DND-41 (cell line): ENCODE results near the gene FOXO3.

Experiments
- ATAC-seq: fragments of 200-7000 bp; cut with Tn5 transposase; 3 replicates; pipeline ENCODE4 v1.9.1; 2021; ENCODE audit warnings: low read depth; ENCODE audit not compliant: insufficient read depth
- DNase-seq: peaks from one replicate; pipeline ENCODE4 v3.0.0-alpha.2; 2020
- H2AFZ ChIP-seq: 2 replicates; pipeline ENCODE4 v1.6.0; 2012; ENCODE audit warnings: low read depth, low read length
- H3K27ac ChIP-seq: 2 replicates; pipeline ENCODE4 v1.5.1; 2012; ENCODE audit warnings: low read length, inconsistent platforms
- H3K27me3 ChIP-seq: fragments of 200-600 bp; sonication (generic); 2 replicates; pipeline ENCODE4 v1.6.0; 2012; ENCODE audit warnings: low read length, mild to moderate bottlenecking, inconsistent platforms; ENCODE audit not compliant: insufficient read depth, poor library complexity
- H3K36me3 ChIP-seq: 2 replicates; pipeline ENCODE4 v1.5.1; 2012; ENCODE audit warnings: low read length, inconsistent platforms; ENCODE audit not compliant: insufficient read depth
- H3K4me1 ChIP-seq: 2 replicates; pipeline ENCODE4 v1.5.1; 2012; ENCODE audit warnings: mild to moderate bottlenecking, low read length; ENCODE audit not compliant: insufficient read depth
- H3K4me2 ChIP-seq: 2 replicates; pipeline ENCODE4 v1.6.0; 2012; ENCODE audit warnings: mild to moderate bottlenecking, moderate library complexity, low read length, inconsistent platforms; ENCODE audit not compliant: insufficient read depth
- H3K4me3 ChIP-seq, 2 experiments: fragments of 200-600 bp in 1 of 2; shearing (Covaris generic) in 1 of 2; 2 replicates each; pipeline ENCODE4 v1.5.1; 2012 to 2016; ENCODE audit warnings: inconsistent platforms in 2 of 2, low read length in 2 of 2, mild to moderate bottlenecking in 2 of 2, low read depth in 1 of 2, moderate library complexity in 1 of 2
- H3K79me2 ChIP-seq: 2 replicates; pipeline ENCODE4 v1.6.0; 2012; ENCODE audit warnings: low read length, inconsistent platforms; ENCODE audit not compliant: insufficient read depth
- H3K9ac ChIP-seq: 2 replicates; pipeline ENCODE4 v1.6.0; 2012; ENCODE audit warnings: low read depth, mild to moderate bottlenecking, inconsistent platforms, low read length, moderate library complexity
- H3K9me3 ChIP-seq: 2 replicates; pipeline ENCODE4 v1.5.1; 2012; ENCODE audit warnings: low read length, moderate library complexity, mild to moderate bottlenecking, inconsistent platforms; ENCODE audit not compliant: insufficient read depth, severe bottlenecking
- H4K20me1 ChIP-seq: 2 replicates; pipeline ENCODE4 v1.6.0; 2012; ENCODE audit warnings: low read length; ENCODE audit not compliant: insufficient read depth
- EZH2 ChIP-seq: IDR thresholded peaks from 3 replicates; pipeline ENCODE4 v1.6.1; 2012; ENCODE audit warnings: borderline replicate concordance, low read depth, mild to moderate bottlenecking, moderate library complexity, low read length, inconsistent platforms; ENCODE audit not compliant: severe bottlenecking
- TF ChIP-seq, protein P1 (sequence below): IDR thresholded peaks from 2 replicates; pipeline ENCODE4 v1.5.1; 2012; ENCODE audit warnings: borderline replicate concordance, low read length, moderate library complexity, mild to moderate bottlenecking; ENCODE audit not compliant: poor library complexity, severe bottlenecking; ENCODE audit errors: extremely low read depth

The FOXO3 gene

GRCh38 chr6:108581237-108581931 lies 20.7 kb downstream of the FOXO3 start:
- ATAC-seq (peak; percentile 84), DNase-seq (peak; percentile 60)
- Histone ChIP-seq H3K9me3 (no peaks in the 10 kb centered on the region), H3K9ac (peak overlapping the region; percentile 38), H3K27ac (peak overlapping the region; percentile 73), H3K4me3 (peak overlapping the region; percentile 5 to 52; a peak in 3 of 4 replicates), H3K4me1 (peaks cover 48% of the 10 kb centered on the region), H3K79me2 (peaks cover 80% of the 10 kb centered on the region), H4K20me1 (peaks cover 27% of the 10 kb centered on the region; the same call in 1 of the 2 replicates), H3K27me3 (no peaks in the 10 kb centered on the region), H2AFZ (peak overlapping the region; percentile 20), H3K4me2 (peak overlapping the region; percentile 72), H3K36me3 (peaks cover 23% of the 10 kb centered on the region)
- TF ChIP-seq, protein P1, sequence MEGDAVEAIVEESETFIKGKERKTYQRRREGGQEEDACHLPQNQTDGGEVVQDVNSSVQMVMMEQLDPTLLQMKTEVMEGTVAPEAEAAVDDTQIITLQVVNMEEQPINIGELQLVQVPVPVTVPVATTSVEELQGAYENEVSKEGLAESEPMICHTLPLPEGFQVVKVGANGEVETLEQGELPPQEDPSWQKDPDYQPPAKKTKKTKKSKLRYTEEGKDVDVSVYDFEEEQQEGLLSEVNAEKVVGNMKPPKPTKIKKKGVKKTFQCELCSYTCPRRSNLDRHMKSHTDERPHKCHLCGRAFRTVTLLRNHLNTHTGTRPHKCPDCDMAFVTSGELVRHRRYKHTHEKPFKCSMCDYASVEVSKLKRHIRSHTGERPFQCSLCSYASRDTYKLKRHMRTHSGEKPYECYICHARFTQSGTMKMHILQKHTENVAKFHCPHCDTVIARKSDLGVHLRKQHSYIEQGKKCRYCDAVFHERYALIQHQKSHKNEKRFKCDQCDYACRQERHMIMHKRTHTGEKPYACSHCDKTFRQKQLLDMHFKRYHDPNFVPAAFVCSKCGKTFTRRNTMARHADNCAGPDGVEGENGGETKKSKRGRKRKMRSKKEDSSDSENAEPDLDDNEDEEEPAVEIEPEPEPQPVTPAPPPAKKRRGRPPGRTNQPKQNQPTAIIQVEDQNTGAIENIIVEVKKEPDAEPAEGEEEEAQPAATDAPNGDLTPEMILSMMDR: no peak
- no peak for TF ChIP-seq EZH2

- ATAC-seq: no peak
- Histone ChIP-seq H4K20me1 (peaks cover 27% of the 10 kb centered on the region; the same call in 1 of the 2 replicates), H3K9ac (peak overlapping the region; percentile 38)
Observed at GRCh38 chr6:108581932-108582475, 21.3 kb downstream of the FOXO3 start.

DNA sequence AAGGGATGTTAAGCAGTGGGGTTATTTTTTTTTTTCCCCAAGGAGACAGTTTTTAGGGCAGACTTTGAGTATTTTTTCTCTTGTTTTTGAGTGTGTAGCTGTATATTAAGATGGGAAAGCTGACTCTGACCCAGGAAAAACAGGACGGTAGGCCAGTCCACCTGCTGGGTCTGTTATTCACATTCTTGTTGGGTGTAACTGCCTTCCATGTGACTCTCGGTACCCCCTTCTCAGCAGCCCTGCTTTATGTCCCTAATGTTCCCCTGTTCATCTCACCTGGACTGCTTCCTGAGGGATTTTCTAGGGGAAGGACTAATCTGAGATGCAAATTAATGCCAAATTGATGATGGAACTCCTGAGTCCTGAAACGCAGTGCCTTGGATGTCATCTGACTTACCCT lies 21.9 kb downstream of the FOXO3 start:
- H3K9ac ChIP-seq: no peak overlapping the region
- H4K20me1 ChIP-seq: peaks cover 27% of the 10 kb centered on the region; the same call in 1 of the 2 replicates
- H3K27ac ChIP-seq: peak overlapping the region; percentile 73
- no peak overlapping the region for H3K4me3 ChIP-seq
- peaks cover 23% of the 10 kb centered on the region for H3K36me3 ChIP-seq
- H3K4me1 ChIP-seq: peaks cover 43% of the 10 kb centered on the region
- TF ChIP-seq, protein P1: no peak
- no peak for TF ChIP-seq EZH2
- DNase-seq (no peak), ATAC-seq (no peak)
- no peaks in the 10 kb centered on the region for H3K27me3 ChIP-seq
- H3K4me2 ChIP-seq: peak overlapping the region; percentile 72; the same call in 1 of the 2 replicates
- H3K79me2 ChIP-seq: peaks cover 85% of the 10 kb centered on the region
- no peaks in the 10 kb centered on the region for H3K9me3 ChIP-seq
- no peak overlapping the region for H2AFZ ChIP-seq

More at GRCh38 chr6:108581932-108582475, 21.3 kb downstream of the FOXO3 start:
- H3K4me3 ChIP-seq: peak overlapping the region; percentile 5 to 52; a peak in 3 of 4 replicates
- no peak overlapping the region for H2AFZ ChIP-seq
- no peaks in the 10 kb centered on the region for H3K27me3 ChIP-seq
- DNase-seq: no peak
- H3K79me2 ChIP-seq: peaks cover 85% of the 10 kb centered on the region
- peak overlapping the region; percentile 73 for H3K27ac ChIP-seq
- TF ChIP-seq, protein P1: no peak
- no peak for TF ChIP-seq EZH2
- H3K4me2 ChIP-seq: peak overlapping the region; percentile 72
- H3K9me3 ChIP-seq: no peaks in the 10 kb centered on the region
- H3K4me1 ChIP-seq: peaks cover 43% of the 10 kb centered on the region
- H3K36me3 ChIP-seq: peaks cover 23% of the 10 kb centered on the region
